Activated CD8-positive, alpha-beta memory T cell treated with anti-CD3 and anti-CD28 coated beads for 1 hour (primary cell): Measurements from ENCODE around the gene KHDC4.

Experiments used
- DNase-seq, 2 donors: peaks; one replicate each; pipeline ENCODE4 v3.0.0-alpha.2; 2020; ENCODE audit warnings: low read depth in 1 of 2; ENCODE audit errors: extremely low read depth in 1 of 2

The KHDC4 gene

GRCh38 chr1:155872527-155872926 is 61.7 kb downstream of the KHDC4 start:
- no peak for DNase-seq

DNA sequence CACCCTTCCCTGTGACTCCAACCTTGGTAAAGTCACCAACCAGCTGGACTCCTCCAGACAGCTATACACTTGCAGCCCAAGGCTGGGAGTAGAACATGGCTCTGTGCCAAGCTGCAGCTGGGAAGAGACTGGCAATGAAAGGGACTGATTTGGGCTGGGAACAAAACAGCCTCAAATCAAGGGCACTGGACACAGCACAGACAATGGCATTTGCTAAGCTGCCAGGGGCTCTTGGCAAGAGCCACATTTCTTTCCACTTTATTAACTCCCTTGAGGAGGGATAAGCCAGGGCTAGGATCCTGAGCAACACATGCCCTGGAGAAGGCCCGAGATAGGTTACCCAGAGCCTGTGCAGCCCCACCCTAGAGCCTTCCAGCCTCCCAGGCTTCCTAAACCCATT is 62.8 kb downstream of the KHDC4 start:
- DNase-seq, result no peak

DNA sequence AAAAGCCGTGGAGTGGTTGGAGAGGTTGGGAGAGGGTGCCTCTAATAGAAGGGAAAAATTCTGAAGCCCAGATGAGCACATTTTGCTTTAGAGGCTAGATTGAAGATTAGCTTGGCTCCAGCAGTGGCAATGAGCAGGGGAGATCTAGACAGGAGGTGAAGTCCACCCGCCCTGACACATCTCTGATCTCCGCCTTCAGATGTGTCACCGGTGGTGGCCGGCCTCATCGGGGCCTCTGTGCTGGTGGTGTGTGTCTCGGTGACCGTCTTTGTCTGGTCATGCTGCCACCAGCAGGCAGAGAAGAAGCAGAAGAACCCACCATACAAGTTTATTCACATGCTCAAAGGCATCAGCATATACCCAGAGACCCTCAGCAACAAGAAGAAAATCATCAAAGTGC is 66.4 kb downstream of the KHDC4 start:
- no peak for DNase-seq

GRCh38 chr1:155864393-155864792 is 69.8 kb downstream of the KHDC4 start:
- DNase-seq, result no peak
